Stomach (tissue), 9 donors: Measurements from ENCODE around the gene ATXN2L. TPM values are rescaled to one million over a fixed set of nuclear protein-coding genes. Genes with fewer than 3 reads are reported as not detected.

ENCODE experiments used
- DNase-seq, 2 donors: peaks; one replicate each; pipeline versions ENCODE4 v3.0.0 to v3.0.0-alpha.2; 2013 to 2019
- H3K27ac ChIP-seq, 5 donors: fragments of 200-600 bp in 4 of 5; sonication (generic) in 4 of 5; one replicate each; pipeline ENCODE4 v1.5.1; 2013 to 2019; ENCODE audit warnings: mild to moderate bottlenecking in 1 of 5, moderate library complexity in 1 of 5
- H3K27me3 ChIP-seq, 3 donors: fragments of 200-600 bp; sonication (generic); one replicate each; pipeline ENCODE4 v1.5.1; 2017 to 2019; ENCODE audit warnings: mixed run types in 1 of 3
- H3K36me3 ChIP-seq, 4 donors: fragments of 200-600 bp; sonication (generic); 1 replicate in 3 of 4; 2 replicates in 1 of 4; pipeline ENCODE4 v1.5.1; 2016 to 2019
- H3K4me1 ChIP-seq, 4 donors: fragments of 200-600 bp; sonication (generic); one replicate each; pipeline ENCODE4 v1.5.1; 2016 to 2019
- H3K4me3 ChIP-seq, 4 donors: fragments of 200-600 bp; sonication (generic) in 3 of 4; one replicate each; pipeline ENCODE4 v1.5.1; 2016 to 2019; ENCODE audit warnings: mild to moderate bottlenecking in 1 of 4
- H3K9me3 ChIP-seq, 4 donors: fragments of 200-600 bp; sonication (generic); one replicate each; pipeline ENCODE4 v1.5.1; 2016 to 2019
- EP300 ChIP-seq: sonication (generic); formaldehyde crosslinking; IDR thresholded peaks from one replicate; pipeline ENCODE4 v1.6.1; 2017; ENCODE audit warnings: antibody characterized with exemption
- POLR2A ChIP-seq, 4 donors: fragments of 450-650 bp; IDR thresholded peaks; one replicate each; pipeline ENCODE4 v1.6.1; 2016; ENCODE audit warnings: antibody characterized with exemption in 4 of 4, control low read depth in 2 of 4, mild to moderate bottlenecking in 1 of 4, moderate library complexity in 1 of 4
- POLR2AphosphoS5 ChIP-seq, 3 donors: sonication (generic); formaldehyde crosslinking; IDR thresholded peaks; one replicate each; pipeline ENCODE4 v1.6.1; 2016; ENCODE audit warnings: antibody characterized with exemption in 3 of 3
- WGBS, 5 donors: extraction: QIAGEN DNeasy Blood & Tissue Kit in 3 of 5; methylation state at CpG; one replicate each; pipeline versions ENCODE4 v1.1.5 to v1.1.7; 2013 to 2018; 5-methylcytosine and 5-hydroxymethylcytosine counted together
- intact Hi-C: fragments of 100-400 bp; cut with DNase I; formaldehyde crosslinking; loops from one replicate; pipeline ENCODE4 v1.15.1; 2023; ENCODE audit warnings: low total_unique reads
- polyA plus RNA-seq, 3 donors: library from polyadenylated mRNA; stranded (reverse); fragments of 200-250 nt; gene quantifications; one replicate each; pipeline ENCODE4 v1.2.3, GENCODE V29; 2013
- total RNA-seq, 5 donors: library from RNA; depleted of rRNA; stranded (reverse); fragments of >200 nt; gene quantifications; one replicate each; pipeline versions ENCODE4 v1.1.0 to v1.2.3, GENCODE V29; 2014 to 2016
- TF ChIP-seq, protein P1 (sequence below), 7 experiments: fragments of 450-650 bp in 4 of 7; fragments of 200-600 bp in 3 of 7; sonication (generic) in 3 of 7; IDR thresholded peaks; one replicate each; pipeline ENCODE4 v1.5.1; 2016 to 2019; ENCODE audit warnings: antibody characterized with exemption in 7 of 7, control low read depth in 2 of 7, mild to moderate bottlenecking in 1 of 7
- donor health status: healthy with polysubstance abuse.
- donor health status: Bipolar disorder and iron deficiency.
- donor health status: healthy.

ATXN2L gene
- total and polyA plus RNA-seq, 8 donors = 24.4 to 644 (median 64.8) TPM

DNA sequence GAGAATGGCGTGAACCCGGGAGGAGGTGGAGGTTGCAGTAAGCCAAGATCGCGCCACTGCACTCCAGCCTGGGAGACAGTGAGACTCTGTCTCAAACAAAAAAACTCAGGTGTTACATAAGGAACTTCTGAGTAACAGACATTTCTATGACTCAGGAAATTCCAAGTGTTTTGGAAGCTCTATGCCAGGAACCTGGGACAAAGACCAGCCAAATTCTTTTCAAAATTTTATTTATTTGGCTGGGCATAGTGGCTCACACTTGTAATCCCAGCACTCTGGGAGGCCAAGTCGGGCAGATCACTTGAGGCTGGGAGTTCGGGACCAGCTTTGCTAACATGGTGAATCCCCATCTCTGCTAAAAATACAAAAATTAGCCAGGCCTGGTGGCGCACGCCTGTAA, 35.6 kb downstream of the ATXN2L start:
- TF ChIP-seq POLR2A (IDR thresholded peaks at IDR 0.05) (no peak), EP300 (no peak), POLR2AphosphoS5 (IDR thresholded peaks at IDR 0.05) (no peak)
- TF ChIP-seq, protein P1, sequence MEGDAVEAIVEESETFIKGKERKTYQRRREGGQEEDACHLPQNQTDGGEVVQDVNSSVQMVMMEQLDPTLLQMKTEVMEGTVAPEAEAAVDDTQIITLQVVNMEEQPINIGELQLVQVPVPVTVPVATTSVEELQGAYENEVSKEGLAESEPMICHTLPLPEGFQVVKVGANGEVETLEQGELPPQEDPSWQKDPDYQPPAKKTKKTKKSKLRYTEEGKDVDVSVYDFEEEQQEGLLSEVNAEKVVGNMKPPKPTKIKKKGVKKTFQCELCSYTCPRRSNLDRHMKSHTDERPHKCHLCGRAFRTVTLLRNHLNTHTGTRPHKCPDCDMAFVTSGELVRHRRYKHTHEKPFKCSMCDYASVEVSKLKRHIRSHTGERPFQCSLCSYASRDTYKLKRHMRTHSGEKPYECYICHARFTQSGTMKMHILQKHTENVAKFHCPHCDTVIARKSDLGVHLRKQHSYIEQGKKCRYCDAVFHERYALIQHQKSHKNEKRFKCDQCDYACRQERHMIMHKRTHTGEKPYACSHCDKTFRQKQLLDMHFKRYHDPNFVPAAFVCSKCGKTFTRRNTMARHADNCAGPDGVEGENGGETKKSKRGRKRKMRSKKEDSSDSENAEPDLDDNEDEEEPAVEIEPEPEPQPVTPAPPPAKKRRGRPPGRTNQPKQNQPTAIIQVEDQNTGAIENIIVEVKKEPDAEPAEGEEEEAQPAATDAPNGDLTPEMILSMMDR (IDR thresholded peaks at IDR 0.05) = no peak
- intact Hi-C loops = no loop called here
- peaks cover 4 to 9% (median 7%) of the 10 kb centered on the region in 4 donors for H3K4me1 ChIP-seq
- no peaks in the 10 kb centered on the region for H3K27me3 ChIP-seq
- H3K27ac ChIP-seq = no peak overlapping the region
- DNase-seq = no peak
- H3K4me3 ChIP-seq = no peak overlapping the region
- H3K9me3 ChIP-seq = no peaks in the 10 kb centered on the region
- 85 to 96% (median 92%) methylated on average over 8 of the region's 8 CpGs for WGBS, 5 donors
- no peaks in the 10 kb centered on the region for H3K36me3 ChIP-seq

GRCh38 chr16:28859326-28859725, 36.5 kb downstream of the ATXN2L start:
- TF ChIP-seq POLR2AphosphoS5 (IDR thresholded peaks at IDR 0.05) (no peak), EP300 (no peak), POLR2A (IDR thresholded peaks at IDR 0.05) (no peak)
- TF ChIP-seq, protein P1 (IDR thresholded peaks at IDR 0.05) = no peak
- DNase-seq = no peak
- Histone ChIP-seq H3K4me1 (peaks cover 6 to 12% (median 10%) of the 10 kb centered on the region in 4 donors), H3K27me3 (no peaks in the 10 kb centered on the region), H3K4me3 (no peak overlapping the region), H3K9me3 (no peaks in the 10 kb centered on the region), H3K27ac (no peak overlapping the region), H3K36me3 (no peaks in the 10 kb centered on the region)
- WGBS, 5 donors = 78 to 95% (median 90%) methylated on average over 4 of the region's 4 CpGs
- intact Hi-C loops = no loop called here

DNA sequence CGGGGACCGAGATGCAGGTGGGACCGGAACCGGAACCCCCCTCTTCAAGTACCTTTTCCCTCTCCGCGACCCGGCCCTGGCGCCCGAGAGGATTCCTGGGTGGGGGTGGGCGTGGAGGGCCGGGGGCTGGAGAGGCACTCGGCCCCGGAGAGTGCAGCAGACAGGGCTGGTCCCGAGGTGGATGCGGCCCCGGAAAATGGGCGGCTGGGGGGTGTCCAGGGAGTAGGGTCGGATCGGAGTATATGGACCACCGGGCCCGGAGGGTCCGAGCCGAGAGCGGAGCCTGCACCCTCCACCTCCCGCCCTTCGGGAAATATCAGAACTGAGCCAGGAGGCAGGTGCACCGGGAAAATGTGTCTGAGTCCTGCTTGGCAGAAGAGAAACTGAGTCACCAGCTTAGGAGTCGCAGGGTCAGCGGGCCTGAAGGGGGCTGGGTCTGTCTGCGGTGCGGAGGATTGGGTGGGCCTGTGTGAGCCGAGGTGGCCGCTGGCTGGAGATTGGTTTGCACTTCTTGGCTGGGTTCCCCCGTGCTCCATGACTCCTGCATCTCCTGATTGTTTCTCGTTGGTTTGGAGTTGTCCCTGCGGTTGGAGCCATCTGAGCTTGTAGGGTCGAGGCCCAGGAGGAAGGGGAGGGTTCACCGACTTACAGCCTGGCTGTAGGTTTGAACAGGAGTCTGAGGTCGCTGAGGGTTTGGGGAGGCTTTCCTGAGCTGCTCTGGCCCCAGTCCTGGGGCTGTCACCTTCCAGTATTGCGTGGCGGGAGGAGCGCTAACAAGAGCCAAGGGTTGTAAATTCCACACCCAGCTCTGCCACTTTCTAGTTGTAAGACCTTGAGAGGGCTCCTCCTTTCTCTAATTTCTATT, 41.4 kb downstream of the ATXN2L start:
- intact Hi-C loops = loop anchor here (10.0 kb wide), 1 partner anchor 51 kb away; no protein-coding TSS in a partner anchor
- H3K27me3 ChIP-seq = no peaks in the 10 kb centered on the region
- peak overlapping the region; percentile 92 to 95 (median 93) for H3K27ac ChIP-seq
- H3K36me3 ChIP-seq = peaks cover 20 to 35% (median 32%) of the 10 kb centered on the region in 4 donors
- TF ChIP-seq POLR2AphosphoS5 (IDR thresholded peaks at IDR 0.05) (no peak), EP300 (no peak), POLR2A (IDR thresholded peaks at IDR 0.05) (no peak)
- TF ChIP-seq, protein P1 (IDR thresholded peaks at IDR 0.05) = no peak
- H3K9me3 ChIP-seq = no peaks in the 10 kb centered on the region
- peak overlapping the region; percentile 80 to 86 (median 85) for H3K4me3 ChIP-seq
- H3K4me1 ChIP-seq = peaks cover 20 to 38% (median 31%) of the 10 kb centered on the region in 4 donors
- 1 to 4% (median 2%) methylated on average over 39 to 42 of the region's 42 CpGs for whole genome bisulfite sequencing, 5 donors
- DNase-seq = peak in 1 of 2 donors; percentile 63

DNA sequence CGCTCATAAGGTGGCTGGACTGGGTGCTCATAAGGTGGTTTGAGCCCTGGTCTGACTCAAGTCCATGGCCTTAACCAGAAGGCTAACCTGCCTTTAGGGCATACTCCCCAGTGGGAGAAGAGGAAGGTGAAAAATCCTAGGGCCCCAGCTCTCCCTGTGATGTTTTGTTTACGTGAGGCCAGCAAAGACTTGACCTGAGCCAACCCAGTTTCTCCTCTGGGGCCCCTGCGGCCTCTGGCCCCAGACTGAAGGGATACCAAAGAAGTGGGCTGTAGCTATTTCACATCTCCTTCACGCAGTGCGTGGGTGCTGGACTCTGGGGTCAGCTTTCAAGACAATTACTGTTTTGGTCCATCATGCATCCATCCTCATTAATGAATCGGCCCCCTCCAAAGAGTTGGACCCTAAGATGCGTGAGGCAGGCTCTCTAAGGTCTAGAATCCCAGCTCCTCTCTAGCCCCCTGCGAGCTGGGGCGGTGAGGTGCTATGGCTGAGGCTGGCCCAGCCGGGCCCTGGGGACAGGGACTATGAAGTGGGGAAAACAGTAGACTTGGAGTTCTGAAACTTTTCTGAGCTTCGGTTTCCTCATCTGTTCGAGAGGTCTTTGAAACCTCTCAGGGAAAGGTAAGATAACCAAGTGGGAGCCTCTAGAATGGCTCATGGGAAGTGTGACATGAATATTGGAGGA, 42.3 kb downstream of the ATXN2L start:
- peaks cover 20 to 38% (median 31%) of the 10 kb centered on the region in 4 donors for H3K4me1 ChIP-seq
- peak overlapping the region in 1 of 5 donors; percentile 94 for H3K27ac ChIP-seq
- 79 to 82% (median 80%) methylated on average over 12 of the region's 12 CpGs for WGBS, 5 donors
- no peak for DNase-seq
- H3K36me3 ChIP-seq = peaks cover 30 to 45% (median 42%) of the 10 kb centered on the region in 4 donors
- no peaks in the 10 kb centered on the region for H3K27me3 ChIP-seq
- TF ChIP-seq POLR2A (IDR thresholded peaks at IDR 0.05) (no peak), POLR2AphosphoS5 (IDR thresholded peaks at IDR 0.05) (no peak), EP300 (no peak)
- TF ChIP-seq, protein P1 (IDR thresholded peaks at IDR 0.05) = no peak
- no peaks in the 10 kb centered on the region for H3K9me3 ChIP-seq
- peak overlapping the region in 3 of 4 donors; percentile 84 to 86 (median 86) for H3K4me3 ChIP-seq
- intact Hi-C loops = loop anchor here (10.0 kb wide), 1 partner anchor 50 kb away; no protein-coding TSS in a partner anchor
